Measurements from ENCODE around the gene PUS1.

Gene PUS1

GRCh38 chr12:131896811-131897270 lies 32.2 kb upstream of the PUS1 start:
- Histone ChIP-seq H3K9ac (ENCODE audit: low read depth, low read length) (peak overlapping the region; percentile 55; the same call in 1 of the 2 replicates), H3K4me1 (ENCODE audit: insufficient read depth, low read length) (peaks cover 11% of the 10 kb centered on the region; the same call in 1 of the 2 replicates), H3K36me3 (ENCODE audit: insufficient read depth, low read length) (no peaks in the 10 kb centered on the region), H3K9me3 (ENCODE audit: control insufficient read depth, insufficient read depth, low read length) (no peaks in the 10 kb centered on the region)

GRCh38 chr12:131897276-131897675 lies 31.8 kb upstream of the PUS1 start:
- peaks cover 11% of the 10 kb centered on the region; the same call in 1 of the 2 replicates for H3K4me1 ChIP-seq (ENCODE audit: insufficient read depth, low read length)

GRCh38 chr12:131897875-131898274 lies 31.2 kb upstream of the PUS1 start:
- no peak overlapping the region for H3K9ac ChIP-seq (ENCODE audit: low read depth, low read length)
- H3K9me3 ChIP-seq (ENCODE audit: control insufficient read depth, insufficient read depth, low read length), result no peaks in the 10 kb centered on the region
- H3K4me1 ChIP-seq (ENCODE audit: insufficient read depth, low read length), result peaks cover 9% of the 10 kb centered on the region; the same call in 1 of the 2 replicates
- H3K36me3 ChIP-seq (ENCODE audit: insufficient read depth, low read length), result no peaks in the 10 kb centered on the region

More at GRCh38 chr12:131897276-131897675, 31.8 kb upstream of the PUS1 start:
- Histone ChIP-seq H3K9me3 (ENCODE audit: control insufficient read depth, insufficient read depth, low read length) (no peaks in the 10 kb centered on the region), H3K36me3 (ENCODE audit: insufficient read depth, low read length) (no peaks in the 10 kb centered on the region), H3K9ac (ENCODE audit: low read depth, low read length) (no peak overlapping the region)

- peaks cover 5% of the 10 kb centered on the region; the same call in 1 of the 2 replicates for H3K4me1 ChIP-seq (ENCODE audit: insufficient read depth, low read length)
- H3K36me3 ChIP-seq (ENCODE audit: insufficient read depth, low read length), result no peaks in the 10 kb centered on the region
- H3K9ac ChIP-seq (ENCODE audit: low read depth, low read length), result no peak overlapping the region
- H3K9me3 ChIP-seq (ENCODE audit: control insufficient read depth, insufficient read depth, low read length), result no peaks in the 10 kb centered on the region
These were observed 28.7 kb upstream of the PUS1 start for GRCh38 chr12:131900397-131900796.

- Histone ChIP-seq H3K9ac (ENCODE audit: low read depth, low read length) (no peak overlapping the region), H3K4me1 (ENCODE audit: insufficient read depth, low read length) (peaks cover 2% of the 10 kb centered on the region; the same call in 1 of the 2 replicates), H3K9me3 (ENCODE audit: control insufficient read depth, insufficient read depth, low read length) (no peaks in the 10 kb centered on the region), H3K36me3 (ENCODE audit: insufficient read depth, low read length) (no peaks in the 10 kb centered on the region)
These were observed 27.4 kb upstream of the PUS1 start for GRCh38 chr12:131901431-131902331.

- H3K36me3 ChIP-seq (ENCODE audit: insufficient read depth, low read length), result no peaks in the 10 kb centered on the region
- no peaks in the 10 kb centered on the region for H3K4me1 ChIP-seq (ENCODE audit: insufficient read depth, low read length)
- H3K9me3 ChIP-seq (ENCODE audit: control insufficient read depth, insufficient read depth, low read length), result no peaks in the 10 kb centered on the region
- H3K9ac ChIP-seq (ENCODE audit: low read depth, low read length), result no peak overlapping the region
These were observed 26.5 kb upstream of the PUS1 start for GRCh38 chr12:131902332-131903241.

- H3K9me3 ChIP-seq (ENCODE audit: control insufficient read depth, insufficient read depth, low read length), result no peaks in the 10 kb centered on the region
- H3K36me3 ChIP-seq (ENCODE audit: insufficient read depth, low read length), result no peaks in the 10 kb centered on the region
- H3K4me1 ChIP-seq (ENCODE audit: insufficient read depth, low read length), result no peaks in the 10 kb centered on the region
- H3K9ac ChIP-seq (ENCODE audit: low read depth, low read length), result no peak overlapping the region
These were observed 25.5 kb upstream of the PUS1 start for GRCh38 chr12:131903270-131904255.

- Histone ChIP-seq H3K9ac (ENCODE audit: low read depth, low read length) (no peak overlapping the region), H3K9me3 (ENCODE audit: control insufficient read depth, insufficient read depth, low read length) (no peaks in the 10 kb centered on the region), H3K4me1 (ENCODE audit: insufficient read depth, low read length) (no peaks in the 10 kb centered on the region), H3K36me3 (ENCODE audit: insufficient read depth, low read length) (no peaks in the 10 kb centered on the region)
These were observed 24.7 kb upstream of the PUS1 start for GRCh38 chr12:131904346-131904745.

GRCh38 chr12:131905081-131905629 lies 23.9 kb upstream of the PUS1 start:
- no peaks in the 10 kb centered on the region; the same call in 1 of the 2 replicates for H3K36me3 ChIP-seq (ENCODE audit: insufficient read depth, low read length)
- no peak overlapping the region for H3K9ac ChIP-seq (ENCODE audit: low read depth, low read length)
- no peaks in the 10 kb centered on the region for H3K9me3 ChIP-seq (ENCODE audit: control insufficient read depth, insufficient read depth, low read length)
- no peaks in the 10 kb centered on the region for H3K4me1 ChIP-seq (ENCODE audit: insufficient read depth, low read length)

- Histone ChIP-seq H3K9ac (ENCODE audit: low read depth, low read length) (no peak overlapping the region), H3K4me1 (ENCODE audit: insufficient read depth, low read length) (no peaks in the 10 kb centered on the region), H3K36me3 (ENCODE audit: insufficient read depth, low read length) (no peaks in the 10 kb centered on the region; the same call in 1 of the 2 replicates), H3K9me3 (ENCODE audit: control insufficient read depth, insufficient read depth, low read length) (no peaks in the 10 kb centered on the region)
These were observed 23.4 kb upstream of the PUS1 start for GRCh38 chr12:131905630-131906091.

GRCh38 chr12:131907379-131908091 lies 21.5 kb upstream of the PUS1 start:
- Histone ChIP-seq H3K36me3 (ENCODE audit: insufficient read depth, low read length) (no peaks in the 10 kb centered on the region; the same call in 1 of the 2 replicates), H3K9me3 (ENCODE audit: control insufficient read depth, insufficient read depth, low read length) (no peaks in the 10 kb centered on the region), H3K9ac (ENCODE audit: low read depth, low read length) (no peak overlapping the region), H3K4me1 (ENCODE audit: insufficient read depth, low read length) (peaks cover 4% of the 10 kb centered on the region; the same call in 1 of the 2 replicates)

GRCh38 chr12:131908092-131909080 lies 20.7 kb upstream of the PUS1 start:
- no peaks in the 10 kb centered on the region for H3K9me3 ChIP-seq (ENCODE audit: control insufficient read depth, insufficient read depth, low read length)
- H3K9ac ChIP-seq (ENCODE audit: low read depth, low read length), result no peak overlapping the region
- H3K36me3 ChIP-seq (ENCODE audit: insufficient read depth, low read length), result no peaks in the 10 kb centered on the region; the same call in 1 of the 2 replicates
- peaks cover 4% of the 10 kb centered on the region; the same call in 1 of the 2 replicates for H3K4me1 ChIP-seq (ENCODE audit: insufficient read depth, low read length)
